OCI-LY1 (cell line): Measurements from ENCODE around the gene ASTE1.

Experiments
- H2AFZ ChIP-seq: fragments of 200-600 bp; sonication (generic), shearing (Covaris generic); 2 replicates; pipeline ENCODE4 v1.6.0; 2014; ENCODE audit warnings: antibody characterized with exemption, mild to moderate bottlenecking, low read length
- H3F3A ChIP-seq: fragments of 200-600 bp; sonication (generic), shearing (Covaris generic); 2 replicates; pipeline ENCODE4 v1.6.0; 2014; ENCODE audit warnings: mild to moderate bottlenecking, antibody characterized with exemption, low read length, moderate library complexity; ENCODE audit not compliant: insufficient read depth
- H3K27ac ChIP-seq: fragments of 200-600 bp; sonication (generic); 2 replicates; pipeline ENCODE4 v1.5.1; 2014; ENCODE audit warnings: low read length, mixed run types, mild to moderate bottlenecking, low read depth; ENCODE audit not compliant: poor library complexity, severe bottlenecking
- H3K27me3 ChIP-seq: fragments of 200-600 bp; sonication (generic); 2 replicates; pipeline ENCODE4 v1.6.0; 2014; ENCODE audit warnings: antibody characterized with exemption, mild to moderate bottlenecking, low read length, moderate library complexity; ENCODE audit not compliant: insufficient read depth
- H3K36me3 ChIP-seq: fragments of 200-600 bp; sonication (generic); 2 replicates; pipeline ENCODE4 v1.6.1; 2014; ENCODE audit warnings: mild to moderate bottlenecking, antibody characterized with exemption, low read length, moderate library complexity, mixed read lengths; ENCODE audit not compliant: insufficient read depth
- H3K4me1 ChIP-seq: fragments of 200-600 bp; sonication (generic); 2 replicates; pipeline ENCODE4 v1.5.1; 2014; ENCODE audit warnings: mild to moderate bottlenecking, low read length, moderate library complexity; ENCODE audit not compliant: insufficient read depth, severe bottlenecking
- H3K4me2 ChIP-seq: fragments of 200-600 bp; sonication (generic), shearing (Covaris generic); 2 replicates; pipeline ENCODE4 v1.6.1; 2014; ENCODE audit warnings: low read length
- H3K4me3 ChIP-seq: fragments of 200-600 bp; sonication (generic); 2 replicates; pipeline ENCODE4 v1.5.1; 2014; ENCODE audit warnings: low read length, low read depth, mild to moderate bottlenecking, mixed read lengths; ENCODE audit not compliant: poor library complexity, severe bottlenecking
- H3K79me2 ChIP-seq: fragments of 200-600 bp; shearing (Covaris generic); 2 replicates; pipeline ENCODE4 v1.6.1; 2016; ENCODE audit warnings: mixed run types, low read length, mixed read lengths; ENCODE audit not compliant: insufficient read depth
- H3K9ac ChIP-seq: fragments of 200-600 bp; sonication (generic), shearing (Covaris generic); 2 replicates; pipeline ENCODE4 v1.6.1; 2014; ENCODE audit warnings: mild to moderate bottlenecking, low read length, mixed read lengths
- H3K9me2 ChIP-seq: fragments of 200-600 bp; sonication (generic), shearing (Covaris generic); 2 replicates; pipeline ENCODE4 v1.6.1; 2014; ENCODE audit warnings: low read depth, mild to moderate bottlenecking, low read length, mixed read lengths
- H3K9me3 ChIP-seq: fragments of 200-600 bp; shearing (Covaris generic); 2 replicates; pipeline ENCODE4 v1.6.1; 2014; ENCODE audit warnings: low read length, mixed read lengths
- H4K20me1 ChIP-seq: fragments of 200-600 bp; sonication (generic), shearing (Covaris generic); 2 replicates; pipeline ENCODE4 v1.6.0; 2016; ENCODE audit warnings: mild to moderate bottlenecking, low read length; ENCODE audit not compliant: insufficient read depth
- CTCF ChIP-seq: fragments of 200-600 bp; sonication (generic), shearing (Covaris generic); IDR thresholded peaks from 2 replicates; pipeline ENCODE4 v1.5.1; 2017; ENCODE audit warnings: mild to moderate bottlenecking, antibody characterized with exemption, low read length, moderate library complexity, mixed read lengths
- EZH2 ChIP-seq: fragments of 200-600 bp; sonication (generic), shearing (Covaris generic); IDR thresholded peaks from 2 replicates; pipeline ENCODE4 v1.8.0; 2017; ENCODE audit warnings: borderline replicate concordance, mixed run types, mild to moderate bottlenecking, antibody characterized with exemption, low read length, moderate library complexity, mixed read lengths

Gene ASTE1

GRCh38 chr3:131020122-131020693, 6.4 kb downstream of the ASTE1 start:
- Histone ChIP-seq H3K27me3 (no peaks in the 10 kb centered on the region), H3K9me2 (no peaks in the 10 kb centered on the region), H3K9ac (no peak overlapping the region), H3K79me2 (no peaks in the 10 kb centered on the region), H3K4me1 (peaks cover 37% of the 10 kb centered on the region), H3K36me3 (peaks cover 79% of the 10 kb centered on the region), H2AFZ (no peak overlapping the region), H3F3A (no peaks in the 10 kb centered on the region; the same call in 1 of the 2 replicates), H3K27ac (no peak overlapping the region), H3K4me3 (no peak overlapping the region), H4K20me1 (no peaks in the 10 kb centered on the region), H3K4me2 (peak overlapping the region; percentile 15; the same call in 1 of the 2 replicates), H3K9me3 (no peaks in the 10 kb centered on the region)
- TF ChIP-seq CTCF, result no peak
- no peak for TF ChIP-seq EZH2

GRCh38 chr3:131018970-131019369, 7.7 kb downstream of the ASTE1 start:
- no peak overlapping the region for H2AFZ ChIP-seq
- no peak for TF ChIP-seq EZH2
- no peak for TF ChIP-seq CTCF
- no peak overlapping the region for H3K27ac ChIP-seq
- peaks cover 79% of the 10 kb centered on the region for H3K36me3 ChIP-seq
- no peaks in the 10 kb centered on the region for H3K9me2 ChIP-seq
- no peak overlapping the region for H3K4me3 ChIP-seq
- no peaks in the 10 kb centered on the region for H3K9me3 ChIP-seq
- no peak overlapping the region for H3K9ac ChIP-seq
- no peaks in the 10 kb centered on the region for H3K27me3 ChIP-seq
- H3K4me2 ChIP-seq, result no peak overlapping the region
- H3K79me2 ChIP-seq, result no peaks in the 10 kb centered on the region
- no peaks in the 10 kb centered on the region; the same call in 1 of the 2 replicates for H3F3A ChIP-seq
- H4K20me1 ChIP-seq, result no peaks in the 10 kb centered on the region
- peaks cover 32% of the 10 kb centered on the region for H3K4me1 ChIP-seq

- H3K27ac ChIP-seq, result no peak overlapping the region
- H3F3A ChIP-seq, result no peaks in the 10 kb centered on the region
- no peak overlapping the region for H3K4me3 ChIP-seq
- H3K9me2 ChIP-seq, result no peaks in the 10 kb centered on the region
- no peaks in the 10 kb centered on the region for H3K4me1 ChIP-seq
- H3K27me3 ChIP-seq, result no peaks in the 10 kb centered on the region
- no peak overlapping the region for H3K4me2 ChIP-seq
- no peak overlapping the region for H2AFZ ChIP-seq
- no peaks in the 10 kb centered on the region for H3K9me3 ChIP-seq
- no peak overlapping the region for H3K9ac ChIP-seq
- TF ChIP-seq CTCF (no peak), EZH2 (no peak)
- H3K79me2 ChIP-seq, result no peaks in the 10 kb centered on the region
- peaks cover 76% of the 10 kb centered on the region for H3K36me3 ChIP-seq
- no peaks in the 10 kb centered on the region for H4K20me1 ChIP-seq
These were observed 16.9 kb downstream of the ASTE1 start for GRCh38 chr3:131009698-131010097.
